Ishikawa (cell line): ENCODE data around the gene HHAT.

Experiments
- CEBPB ChIP-seq: IDR thresholded peaks from 2 replicates; pipeline ENCODE4 v1.6.1; 2012
- CREB1 ChIP-seq: IDR thresholded peaks from 2 replicates; pipeline ENCODE4 v1.6.1; 2012; ENCODE audit warnings: low read depth
- EGR1 ChIP-seq: IDR thresholded peaks from 2 replicates; pipeline ENCODE4 v1.6.1; 2012
- EP300 ChIP-seq: IDR thresholded peaks from 2 replicates; pipeline ENCODE4 v1.6.1; 2012; ENCODE audit warnings: borderline replicate concordance
- FOXM1 ChIP-seq: IDR thresholded peaks from 2 replicates; pipeline ENCODE4 v1.6.1; 2012; ENCODE audit warnings: low read depth, borderline replicate concordance
- MAX ChIP-seq: IDR thresholded peaks from 2 replicates; pipeline ENCODE4 v1.6.1; 2012
- NFIC ChIP-seq: IDR thresholded peaks from 2 replicates; pipeline ENCODE4 v1.6.1; 2012
- RAD21 ChIP-seq: IDR thresholded peaks from 2 replicates; pipeline ENCODE4 v1.6.1; 2012; ENCODE audit warnings: low read depth
- REST ChIP-seq: IDR thresholded peaks from 2 replicates; pipeline ENCODE4 v1.6.1; 2012; ENCODE audit warnings: low read depth, mild to moderate bottlenecking
- TAF1 ChIP-seq: IDR thresholded peaks from 2 replicates; pipeline ENCODE4 v1.6.1; 2012; ENCODE audit warnings: low read depth, mild to moderate bottlenecking
- TCF12 ChIP-seq: IDR thresholded peaks from 2 replicates; pipeline ENCODE4 v1.6.1; 2012; ENCODE audit warnings: low read depth
- TEAD4 ChIP-seq: IDR thresholded peaks from 2 replicates; pipeline ENCODE4 v1.6.1; 2012
- USF1 ChIP-seq: IDR thresholded peaks from 2 replicates; pipeline ENCODE4 v1.6.1; 2012
- YY1 ChIP-seq: IDR thresholded peaks from 2 replicates; pipeline ENCODE4 v1.6.1; 2012; ENCODE audit warnings: low read depth
- ZBTB7A ChIP-seq: IDR thresholded peaks from 2 replicates; pipeline ENCODE4 v1.6.1; 2012; ENCODE audit warnings: low read depth

Gene HHAT

GRCh38 chr1:210685295-210685650 is 356.6 kb downstream of the HHAT start:
- TF ChIP-seq FOXM1 (no peak), EP300 (no peak), EGR1 (no peak), USF1 (no peak), MAX (no peak), YY1 (no peak), RAD21 (no peak), TCF12 (no peak), CEBPB (no peak), TAF1 (no peak), TEAD4 (no peak), ZBTB7A (no peak), NFIC (no peak), REST (no peak), CREB1 (no peak)

GRCh38 chr1:210686841-210687240 is 358.1 kb downstream of the HHAT start:
- TF ChIP-seq USF1 (no peak), RAD21 (no peak), CREB1 (no peak), REST (no peak), EGR1 (no peak)

GRCh38 chr1:210687582-210688279 is 359.0 kb downstream of the HHAT start:
- TF ChIP-seq YY1 (no peak), RAD21 (no peak), REST (no peak), ZBTB7A (no peak), EP300 (no peak), TEAD4 (no peak), NFIC (no peak), FOXM1 (no peak), CREB1 (no peak), CEBPB (no peak), EGR1 (no peak)

- TF ChIP-seq CEBPB: no peak
- no peak for TF ChIP-seq MAX
- no peak for TF ChIP-seq ZBTB7A
- no peak for TF ChIP-seq CREB1
- no peak for TF ChIP-seq REST
- TF ChIP-seq YY1: no peak
- TF ChIP-seq NFIC: no peak
- no peak for TF ChIP-seq EP300
- no peak for TF ChIP-seq TCF12
- no peak for TF ChIP-seq USF1
- no peak for TF ChIP-seq FOXM1
- TF ChIP-seq TAF1: no peak
- no peak for TF ChIP-seq TEAD4
- TF ChIP-seq EGR1: no peak
- TF ChIP-seq RAD21: no peak
Observed at GRCh38 chr1:210688512-210689234, 360.0 kb downstream of the HHAT start.
